HFFc6 (cell line): ENCODE measurements around the gene LRRK1. TPM values are rescaled to one million over a fixed set of nuclear protein-coding genes. Genes with fewer than 3 reads are reported as not detected.
A peak's percentile ranks its signal among the peaks of the same experiment; 100 is the strongest.

ENCODE experiments used
- DNase-seq: peaks from one replicate; pipeline ENCODE4 v3.0.0-alpha.2; 2018
- H3K27ac Mint-ChIP-seq: 2 replicates; pipeline ENCODE4 v1.8.0; 2020; ENCODE audit warnings: mild to moderate bottlenecking, mixed read lengths
- H3K27me3 Mint-ChIP-seq: 2 replicates; pipeline ENCODE4 v1.8.0; 2021; ENCODE audit warnings: mild to moderate bottlenecking, moderate library complexity, mixed read lengths; ENCODE audit not compliant: insufficient read depth
- H3K36me3 Mint-ChIP-seq: 2 replicates; pipeline ENCODE4 v1.8.0; 2021; ENCODE audit warnings: low read depth, mixed read lengths
- H3K4me1 Mint-ChIP-seq: 2 replicates; pipeline ENCODE4 v1.8.0; 2020; ENCODE audit warnings: low read depth, mixed read lengths
- H3K4me3 Mint-ChIP-seq: 2 replicates; pipeline ENCODE4 v1.8.0; 2020; ENCODE audit warnings: mild to moderate bottlenecking, moderate library complexity, mixed read lengths
- H3K9me3 Mint-ChIP-seq: 2 replicates; pipeline ENCODE4 v1.8.0; 2020; ENCODE audit warnings: mild to moderate bottlenecking, mixed read lengths
- long read RNA-seq: library from polyadenylated mRNA; unstranded; transcript quantifications from one replicate; pipeline ENCODE4 v2.0.0, GENCODE V29; 2019
- total RNA-seq, 6 experiments: library from RNA; stranded (reverse); fragmentation: NEBNext Ultra II Directional; extraction: Animal tissue kit (Norgen Biotek cat#: 25700); gene quantifications; 2 replicates in 1 of 6; 3 replicates in 5 of 6; pipeline ENCODE4 v1.2.3, GENCODE V29; 2021
- TF ChIP-seq, protein P1 (sequence below): fragments of 200-600 bp; sonication (generic); IDR thresholded peaks from 2 replicates; pipeline ENCODE4 v1.5.0; 2021; ENCODE audit warnings: antibody characterized with exemption, mild to moderate bottlenecking

Gene LRRK1, protein sequence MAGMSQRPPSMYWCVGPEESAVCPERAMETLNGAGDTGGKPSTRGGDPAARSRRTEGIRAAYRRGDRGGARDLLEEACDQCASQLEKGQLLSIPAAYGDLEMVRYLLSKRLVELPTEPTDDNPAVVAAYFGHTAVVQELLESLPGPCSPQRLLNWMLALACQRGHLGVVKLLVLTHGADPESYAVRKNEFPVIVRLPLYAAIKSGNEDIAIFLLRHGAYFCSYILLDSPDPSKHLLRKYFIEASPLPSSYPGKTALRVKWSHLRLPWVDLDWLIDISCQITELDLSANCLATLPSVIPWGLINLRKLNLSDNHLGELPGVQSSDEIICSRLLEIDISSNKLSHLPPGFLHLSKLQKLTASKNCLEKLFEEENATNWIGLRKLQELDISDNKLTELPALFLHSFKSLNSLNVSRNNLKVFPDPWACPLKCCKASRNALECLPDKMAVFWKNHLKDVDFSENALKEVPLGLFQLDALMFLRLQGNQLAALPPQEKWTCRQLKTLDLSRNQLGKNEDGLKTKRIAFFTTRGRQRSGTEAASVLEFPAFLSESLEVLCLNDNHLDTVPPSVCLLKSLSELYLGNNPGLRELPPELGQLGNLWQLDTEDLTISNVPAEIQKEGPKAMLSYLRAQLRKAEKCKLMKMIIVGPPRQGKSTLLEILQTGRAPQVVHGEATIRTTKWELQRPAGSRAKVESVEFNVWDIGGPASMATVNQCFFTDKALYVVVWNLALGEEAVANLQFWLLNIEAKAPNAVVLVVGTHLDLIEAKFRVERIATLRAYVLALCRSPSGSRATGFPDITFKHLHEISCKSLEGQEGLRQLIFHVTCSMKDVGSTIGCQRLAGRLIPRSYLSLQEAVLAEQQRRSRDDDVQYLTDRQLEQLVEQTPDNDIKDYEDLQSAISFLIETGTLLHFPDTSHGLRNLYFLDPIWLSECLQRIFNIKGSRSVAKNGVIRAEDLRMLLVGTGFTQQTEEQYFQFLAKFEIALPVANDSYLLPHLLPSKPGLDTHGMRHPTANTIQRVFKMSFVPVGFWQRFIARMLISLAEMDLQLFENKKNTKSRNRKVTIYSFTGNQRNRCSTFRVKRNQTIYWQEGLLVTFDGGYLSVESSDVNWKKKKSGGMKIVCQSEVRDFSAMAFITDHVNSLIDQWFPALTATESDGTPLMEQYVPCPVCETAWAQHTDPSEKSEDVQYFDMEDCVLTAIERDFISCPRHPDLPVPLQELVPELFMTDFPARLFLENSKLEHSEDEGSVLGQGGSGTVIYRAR (N-terminal part only)
- total RNA-seq: 10 to 100 TPM; 11.4 to 14.8 (median 13.5) TPM
- long read RNA-seq, partial matches to known transcripts: 2 of 6 reads
- long read RNA-seq, other reads (novel, unspliced or antisense): 4 of 6 reads

DNA sequence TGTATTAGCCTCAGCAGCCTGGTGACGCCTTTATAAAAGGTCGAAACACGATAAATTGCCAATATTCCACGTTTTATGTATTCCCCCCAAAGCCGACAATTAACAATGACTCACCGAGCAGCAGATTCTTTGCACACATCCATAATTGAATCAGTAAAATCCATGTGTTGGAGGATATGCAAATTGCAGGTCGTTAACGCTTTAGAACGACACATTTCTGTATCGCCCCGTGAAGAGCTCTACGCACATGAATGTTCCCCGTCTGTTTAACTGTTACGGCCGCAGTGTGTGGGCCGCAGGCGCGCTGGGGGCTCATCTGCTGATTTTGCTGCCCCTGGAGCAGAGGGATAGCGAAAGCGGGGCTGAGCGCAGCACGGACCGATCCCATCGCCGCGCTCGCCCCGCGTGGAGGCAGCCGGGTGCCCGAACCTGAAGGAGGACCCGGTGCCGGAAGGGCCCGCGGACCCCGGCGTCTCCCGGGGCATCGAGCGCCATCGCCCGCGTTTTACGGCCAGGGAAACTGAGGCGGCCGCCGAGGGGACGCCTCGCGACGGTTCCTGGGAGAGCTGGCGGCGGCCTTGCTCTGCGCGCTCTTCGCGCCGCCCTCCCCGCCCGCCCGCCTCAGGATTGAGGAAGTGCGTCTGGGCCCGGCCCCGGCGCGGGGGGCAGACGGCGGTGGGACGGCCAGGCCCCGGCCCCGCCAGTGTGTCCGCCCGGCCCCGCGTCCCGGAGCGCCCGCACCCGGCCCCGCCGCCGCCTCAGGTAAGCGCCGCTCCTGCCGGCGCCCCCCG, at the start of gene LRRK1:
LRRK1 (plus strand) TSS at position 668 of the 791 bp plus-strand sequence. CDS start 5,276 bp downstream, outside the sequence.
- Mint-ChIP-seq H3K4me1 (peaks cover 29% of the 10 kb centered on the region), H3K4me3 (peak within 1 kb of the TSS; percentile 95), H3K36me3 (peaks cover 13% of the 10 kb centered on the region), H3K27ac (peak within 1 kb of the TSS; percentile 88), H3K27me3 (peaks cover 8% of the 10 kb centered on the region), H3K9me3 (peaks cover 5% of the 10 kb centered on the region; the same call in 1 of the 2 replicates)
- TF ChIP-seq, protein P1, sequence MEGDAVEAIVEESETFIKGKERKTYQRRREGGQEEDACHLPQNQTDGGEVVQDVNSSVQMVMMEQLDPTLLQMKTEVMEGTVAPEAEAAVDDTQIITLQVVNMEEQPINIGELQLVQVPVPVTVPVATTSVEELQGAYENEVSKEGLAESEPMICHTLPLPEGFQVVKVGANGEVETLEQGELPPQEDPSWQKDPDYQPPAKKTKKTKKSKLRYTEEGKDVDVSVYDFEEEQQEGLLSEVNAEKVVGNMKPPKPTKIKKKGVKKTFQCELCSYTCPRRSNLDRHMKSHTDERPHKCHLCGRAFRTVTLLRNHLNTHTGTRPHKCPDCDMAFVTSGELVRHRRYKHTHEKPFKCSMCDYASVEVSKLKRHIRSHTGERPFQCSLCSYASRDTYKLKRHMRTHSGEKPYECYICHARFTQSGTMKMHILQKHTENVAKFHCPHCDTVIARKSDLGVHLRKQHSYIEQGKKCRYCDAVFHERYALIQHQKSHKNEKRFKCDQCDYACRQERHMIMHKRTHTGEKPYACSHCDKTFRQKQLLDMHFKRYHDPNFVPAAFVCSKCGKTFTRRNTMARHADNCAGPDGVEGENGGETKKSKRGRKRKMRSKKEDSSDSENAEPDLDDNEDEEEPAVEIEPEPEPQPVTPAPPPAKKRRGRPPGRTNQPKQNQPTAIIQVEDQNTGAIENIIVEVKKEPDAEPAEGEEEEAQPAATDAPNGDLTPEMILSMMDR: no peak
- DNase-seq: no peak

DNA sequence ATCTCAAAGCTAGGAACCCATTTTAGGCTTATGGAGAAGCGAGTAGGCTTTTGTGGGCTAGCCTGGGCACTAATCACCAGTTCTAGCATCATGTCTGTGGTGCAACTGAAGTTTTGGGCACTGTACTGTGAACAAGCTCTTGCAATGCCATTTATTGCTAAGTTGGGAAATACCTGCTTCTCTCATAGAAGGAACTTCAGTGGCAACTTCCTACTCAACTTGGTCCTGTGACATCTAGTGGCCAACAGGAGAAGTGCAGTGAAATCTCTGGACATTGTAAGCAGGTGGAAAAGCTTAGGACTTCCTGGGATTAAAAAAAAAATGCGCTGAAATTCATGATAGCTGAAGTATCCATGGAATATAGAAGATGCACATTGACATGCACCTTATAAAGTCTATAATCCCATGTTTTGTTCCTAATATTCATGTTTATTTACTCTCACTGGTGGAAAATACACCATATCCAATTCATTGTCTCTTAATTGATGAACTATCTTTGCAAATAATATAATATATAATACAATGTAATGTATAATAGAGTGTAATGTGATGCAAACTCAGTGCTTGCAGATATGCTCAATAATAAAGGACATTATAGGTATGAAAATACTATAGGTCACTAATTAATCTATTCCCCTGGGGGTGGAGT, 46.0 kb upstream of the LRRK1 start:
- Mint-ChIP-seq H3K27me3 (peaks cover 8% of the 10 kb centered on the region), H3K36me3 (peaks cover 5% of the 10 kb centered on the region; the same call in 1 of the 2 replicates), H3K4me1 (no peaks in the 10 kb centered on the region), H3K4me3 (no peak overlapping the region), H3K9me3 (peaks cover 3% of the 10 kb centered on the region; the same call in 1 of the 2 replicates), H3K27ac (no peak overlapping the region)
- TF ChIP-seq, protein P1: peak; percentile 97
- peak; percentile 79 for DNase-seq

DNA sequence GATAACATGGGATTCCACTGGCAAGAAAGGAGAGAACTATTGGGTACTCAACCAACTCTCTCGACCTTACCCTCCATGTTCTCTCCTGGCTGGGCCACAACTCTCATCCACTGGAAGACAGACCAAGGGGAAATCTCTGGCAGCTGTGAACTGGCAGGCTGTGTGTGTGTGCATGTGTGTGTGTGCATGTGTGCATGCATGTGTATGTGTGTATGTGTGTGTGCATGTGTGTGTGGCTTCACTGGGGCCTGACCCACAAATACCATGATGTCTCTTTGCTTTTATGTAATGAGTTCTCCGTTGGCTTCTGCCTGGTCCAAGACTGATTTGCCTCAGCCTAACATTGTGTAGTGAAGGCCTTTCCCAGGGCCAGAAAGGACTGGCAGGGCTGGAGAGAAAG, 43.7 kb upstream of the LRRK1 start:
- Mint-ChIP-seq H3K27ac (no peak overlapping the region), H3K9me3 (no peaks in the 10 kb centered on the region), H3K27me3 (peaks cover 10% of the 10 kb centered on the region), H3K4me3 (no peak overlapping the region), H3K36me3 (no peaks in the 10 kb centered on the region), H3K4me1 (no peaks in the 10 kb centered on the region)
- TF ChIP-seq, protein P1: no peak
- no peak for DNase-seq

DNA sequence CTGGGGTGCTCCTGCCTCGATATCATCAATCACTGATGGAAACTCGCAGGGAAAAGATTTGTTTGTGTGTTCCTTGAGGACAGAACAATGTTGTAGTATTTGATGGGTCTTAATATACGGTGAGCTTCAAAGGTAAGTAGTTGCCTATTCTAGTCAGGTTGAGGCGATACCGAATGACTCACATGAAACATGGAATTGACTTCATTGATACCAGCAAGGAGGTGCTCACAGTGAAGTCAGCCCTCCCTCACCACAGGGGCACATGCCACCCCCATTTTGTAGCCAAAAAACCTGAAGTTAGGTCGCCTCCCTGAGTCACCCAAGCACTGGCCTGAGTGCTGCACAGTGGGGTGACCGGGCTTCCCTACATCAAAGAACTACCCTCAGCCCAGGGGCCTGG, 43.2 kb upstream of the LRRK1 start:
- Mint-ChIP-seq H3K4me1 (no peaks in the 10 kb centered on the region), H3K36me3 (no peaks in the 10 kb centered on the region), H3K27ac (no peak overlapping the region), H3K4me3 (no peak overlapping the region), H3K27me3 (peaks cover 10% of the 10 kb centered on the region), H3K9me3 (no peaks in the 10 kb centered on the region)
- no peak for DNase-seq
- TF ChIP-seq, protein P1: no peak
